B cell (primary cell): ENCODE measurements around the gene COLEC12.

Experiments used
- EZH2 ChIP-seq: IDR thresholded peaks from 2 replicates; pipeline ENCODE4 v1.6.1; 2012; ENCODE audit warnings: borderline replicate concordance, low read depth, mild to moderate bottlenecking, moderate library complexity, low read length; ENCODE audit not compliant: insufficient read depth, poor library complexity, severe bottlenecking
- TF ChIP-seq, protein P1 (sequence below): fragments of 200-600 bp; IDR thresholded peaks from one replicate; pipeline ENCODE4 v1.8.0; 2022; ENCODE audit warnings: antibody characterized with exemption, mild to moderate bottlenecking

DNA sequence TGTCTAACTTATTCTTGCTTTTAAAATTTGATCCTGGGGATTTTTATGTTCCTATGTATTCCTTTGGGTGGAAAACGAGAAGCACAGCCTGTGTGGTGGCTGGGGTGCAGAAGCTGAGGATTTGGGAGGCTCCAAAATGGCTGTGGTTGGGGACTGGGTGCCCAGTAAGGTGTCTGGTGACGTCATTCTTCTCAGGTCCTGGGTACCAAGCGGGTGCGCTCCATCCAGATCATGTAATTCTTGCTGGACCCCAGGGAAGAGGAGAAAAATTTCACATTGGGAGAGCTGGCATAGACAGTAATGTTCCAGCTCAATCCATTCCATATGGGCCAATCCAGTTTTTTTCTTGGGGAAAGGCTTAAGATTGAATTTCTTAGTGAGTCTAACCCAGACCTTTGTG is 171.6 kb downstream of the COLEC12 start:
- TF ChIP-seq, protein P1, sequence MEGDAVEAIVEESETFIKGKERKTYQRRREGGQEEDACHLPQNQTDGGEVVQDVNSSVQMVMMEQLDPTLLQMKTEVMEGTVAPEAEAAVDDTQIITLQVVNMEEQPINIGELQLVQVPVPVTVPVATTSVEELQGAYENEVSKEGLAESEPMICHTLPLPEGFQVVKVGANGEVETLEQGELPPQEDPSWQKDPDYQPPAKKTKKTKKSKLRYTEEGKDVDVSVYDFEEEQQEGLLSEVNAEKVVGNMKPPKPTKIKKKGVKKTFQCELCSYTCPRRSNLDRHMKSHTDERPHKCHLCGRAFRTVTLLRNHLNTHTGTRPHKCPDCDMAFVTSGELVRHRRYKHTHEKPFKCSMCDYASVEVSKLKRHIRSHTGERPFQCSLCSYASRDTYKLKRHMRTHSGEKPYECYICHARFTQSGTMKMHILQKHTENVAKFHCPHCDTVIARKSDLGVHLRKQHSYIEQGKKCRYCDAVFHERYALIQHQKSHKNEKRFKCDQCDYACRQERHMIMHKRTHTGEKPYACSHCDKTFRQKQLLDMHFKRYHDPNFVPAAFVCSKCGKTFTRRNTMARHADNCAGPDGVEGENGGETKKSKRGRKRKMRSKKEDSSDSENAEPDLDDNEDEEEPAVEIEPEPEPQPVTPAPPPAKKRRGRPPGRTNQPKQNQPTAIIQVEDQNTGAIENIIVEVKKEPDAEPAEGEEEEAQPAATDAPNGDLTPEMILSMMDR, result no peak
- no peak for TF ChIP-seq EZH2
